ENCODE measurements around the gene USP32. TPM values are rescaled to one million over a fixed set of nuclear protein-coding genes. Genes with fewer than 3 reads are reported as not detected.
"Not testable (repeated sequence)": the region's sequence is repeated elsewhere in the genome, so short reads cannot be mapped to it uniquely, and the experiment has no call there.

The USP32 gene
- total and polyA plus RNA-seq, 8 donors: 7.7 to 25.5 (median 15.8) TPM

GRCh38 chr17:60428491-60428890, 36.6 kb upstream of the USP32 start:
- not testable (repeated sequence) for H3K27me3 ChIP-seq, DNase-seq, H3K36me3 ChIP-seq, FAIRE-seq, H3K27ac ChIP-seq, H3K4me1 ChIP-seq, H3K4me3 ChIP-seq, ATAC-seq, H3K9me3 ChIP-seq
- 76 to 77% methylated on average over 6 of the region's 6 CpGs for WGBS, 2 donors
- intact Hi-C loops (cut with DNase I): loop anchor here in 1 of 3 donors (10.0 kb wide), 1 partner anchor 294 kb away; no protein-coding TSS in a partner anchor

DNA sequence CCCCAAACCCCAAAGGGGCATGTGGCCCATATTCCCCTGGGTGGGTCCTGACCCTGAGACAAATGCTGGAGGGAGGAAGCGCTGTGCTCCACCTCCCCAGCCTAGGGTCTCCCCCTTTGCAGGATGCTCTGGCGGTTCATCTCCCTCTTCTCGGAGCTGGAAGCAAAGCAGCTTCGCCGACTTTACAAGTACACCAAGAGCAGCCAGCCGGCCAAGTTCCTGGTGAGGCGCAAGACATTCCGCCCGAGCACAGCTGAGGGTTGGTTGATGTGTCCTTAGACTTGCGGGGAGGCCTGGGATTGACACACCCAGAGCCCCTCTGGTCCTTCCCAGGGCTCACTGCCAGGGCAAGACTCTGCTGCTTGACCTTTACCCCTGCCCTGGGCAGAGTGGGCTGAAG, 34.7 kb upstream of the USP32 start:
- no peak for ATAC-seq
- no peak for FAIRE-seq
- TF ChIP-seq CTCF (IDR thresholded peaks at IDR 0.05): no peak
- DNase-seq: no peak
- intact Hi-C loops (cut with DNase I): loop anchor here in 1 of 3 donors (10.0 kb wide), 1 partner anchor 292 kb away; no protein-coding TSS in a partner anchor
- WGBS, 2 donors: 88 to 94% methylated on average over 10 of the region's 10 CpGs
- H3K36me3 ChIP-seq: no peaks in the 10 kb centered on the region
- no peaks in the 10 kb centered on the region for H3K9me3 ChIP-seq
- no peak overlapping the region for H3K4me3 ChIP-seq
- H3K27ac ChIP-seq: no peak overlapping the region
- H3K27me3 ChIP-seq: no peaks in the 10 kb centered on the region
- H3K4me1 ChIP-seq: no peaks in the 10 kb centered on the region

DNA sequence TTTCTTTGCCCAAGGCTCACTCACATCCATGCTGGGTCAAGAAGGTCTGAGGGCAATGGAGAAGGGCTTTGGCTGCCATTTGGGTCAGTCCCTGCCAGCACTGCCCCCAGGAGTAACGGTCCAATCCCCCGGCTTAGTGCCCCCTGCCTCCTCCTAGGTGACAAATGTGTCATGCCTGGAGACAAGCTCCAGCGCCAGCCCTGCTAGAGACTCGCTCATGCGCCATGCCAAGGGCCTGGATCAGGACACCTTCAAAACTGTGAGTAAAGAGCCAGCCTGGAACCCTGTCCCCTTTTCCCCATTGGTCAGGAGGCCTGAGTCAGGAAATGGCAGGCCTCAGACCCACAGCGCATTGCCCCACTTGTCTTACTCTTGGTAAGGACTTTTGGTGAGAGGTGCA, 33.7 kb upstream of the USP32 start:
- DNase-seq: no peak
- no peak for FAIRE-seq
- WGBS, 2 donors: 83 to 86% methylated on average over 6 of the region's 6 CpGs
- ATAC-seq: no peak
- Histone ChIP-seq H3K9me3 (no peaks in the 10 kb centered on the region), H3K4me1 (no peaks in the 10 kb centered on the region), H3K27me3 (no peaks in the 10 kb centered on the region), H3K36me3 (no peaks in the 10 kb centered on the region), H3K27ac (no peak overlapping the region), H3K4me3 (no peak overlapping the region)
- TF ChIP-seq CTCF (IDR thresholded peaks at IDR 0.05): no peak
- intact Hi-C loops (cut with DNase I): loop anchor here in 1 of 3 donors (10.0 kb wide), 1 partner anchor 291 kb away; no protein-coding TSS in a partner anchor

DNA sequence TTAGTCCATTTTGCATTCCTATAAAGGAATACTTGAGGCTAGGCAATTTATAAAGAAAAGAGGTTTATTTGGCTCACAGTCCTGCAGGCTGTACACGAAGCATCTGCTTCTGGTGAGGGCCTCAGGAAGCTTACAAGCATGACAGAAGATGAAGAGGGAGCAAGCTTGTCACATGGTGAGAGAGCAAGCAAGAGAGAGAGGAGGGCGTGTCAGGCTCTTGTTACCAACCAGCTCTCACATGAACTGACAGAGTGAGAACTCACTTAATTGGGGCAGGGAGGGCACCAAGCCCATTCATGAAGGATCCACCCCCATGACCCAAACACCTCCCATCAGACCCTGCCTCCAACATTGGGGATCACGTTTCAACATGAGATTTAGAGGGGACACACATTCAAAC, 31.9 kb upstream of the USP32 start:
- no peaks in the 10 kb centered on the region for H3K9me3 ChIP-seq
- no peaks in the 10 kb centered on the region for H3K4me1 ChIP-seq
- H3K4me3 ChIP-seq: no peak overlapping the region
- H3K27ac ChIP-seq: no peak overlapping the region
- DNase-seq: no peak
- H3K27me3 ChIP-seq: no peaks in the 10 kb centered on the region
- no peak for ATAC-seq
- intact Hi-C loops (cut with DNase I): loop anchor here in 1 of 3 donors (10.0 kb wide), 1 partner anchor 289 kb away; no protein-coding TSS in a partner anchor
- H3K36me3 ChIP-seq: no peaks in the 10 kb centered on the region
- no peak for FAIRE-seq
- no peak for TF ChIP-seq CTCF (IDR thresholded peaks at IDR 0.05)
- 77 to 79% methylated on average over 3 of the region's 3 CpGs for WGBS, 2 donors

- Histone ChIP-seq H3K4me1 (no peaks in the 10 kb centered on the region), H3K27ac (no peak within 1 kb of the TSS), H3K36me3 (no peaks in the 10 kb centered on the region), H3K4me3 (peak within 1 kb of the TSS; percentile 23 to 62 (median 41)), H3K27me3 (no peaks in the 10 kb centered on the region), H3K9me3 (no peaks in the 10 kb centered on the region)
- intact Hi-C loops (cut with DNase I): loop anchor here in 1 of 3 donors (10.0 kb wide), 1 partner anchor 287 kb away; no protein-coding TSS in a partner anchor
- DNase-seq (no peak), ATAC-seq (no peak), FAIRE-seq (no peak)
- TF ChIP-seq CTCF (IDR thresholded peaks at IDR 0.05): no peak
- 84 to 86% methylated on average over 18 of the region's 18 CpGs for WGBS, 2 donors
Observed at GRCh38 chr17:60422162-60422665, 30.3 kb upstream of the USP32 start, which contains the start of gene CHCT1. Gene CHCT1, plus strand, starts transcription at chr17:60422489. Its CDS starts 104 bp downstream, at chr17:60422593.
